SK-MEL-5 (cell line): Measurements from ENCODE around the gene DCAF12L1. TPM values are rescaled to one million over a fixed set of nuclear protein-coding genes. Genes with fewer than 3 reads are reported as not detected.

Experiments used
- DNase-seq: peaks from one replicate; pipeline ENCODE4 v3.0.0-alpha.2; 2016; ENCODE audit warnings: low read depth, low spot score
- in situ Hi-C: cut with HindIII; loops from 2 replicates; pipeline ENCODE4 v1.10.0; 2016; ENCODE audit warnings: low sequenced_read_pairs, high pct_unique_total_duplicates, low pct_unique_long_range_greater_than_20kb
- polyA plus RNA-seq, 2 experiments: library from polyadenylated mRNA; depleted of rRNA; stranded (reverse); fragments of >200 nt; gene quantifications; 2 replicates each; pipeline ENCODE4 v1.2.3, GENCODE V29; 2015
- small RNA-seq, 2 experiments: library from RNA; depleted of rRNA; stranded (forward); fragments of <200 nt; gene quantifications; one replicate each; pipeline ENCODE3, GENCODE V24; 2014
- total RNA-seq: library from RNA; depleted of rRNA; stranded (reverse); fragments of >200 nt; shearing (Covaris generic); gene quantifications from 2 replicates; pipeline ENCODE4 v1.2.3, GENCODE V29; 2014; rRNA removed

DCAF12L1 gene
- not detected in 2 replicates for total RNA-seq
- polyA plus RNA-seq (2015; cell fraction: cytosol; rRNA removed), result not detected in 2 replicates
- polyA plus RNA-seq (2015; cell fraction: nucleus; rRNA removed), result not detected in 2 replicates

GRCh38 chrX:126552313-126553022 lies at the start of gene DCAF12L1:
DCAF12L1 (minus strand) TSS chrX:126552814; CDS start chrX:126552608, 206 bp downstream.
- in situ Hi-C loops, result no loop called here
- DNase-seq, result no peak

GRCh38 chrX:126580877-126581276 lies 28.3 kb upstream of the DCAF12L1 start:
- in situ Hi-C loops, result no loop called here
- DNase-seq, result no peak

DNA sequence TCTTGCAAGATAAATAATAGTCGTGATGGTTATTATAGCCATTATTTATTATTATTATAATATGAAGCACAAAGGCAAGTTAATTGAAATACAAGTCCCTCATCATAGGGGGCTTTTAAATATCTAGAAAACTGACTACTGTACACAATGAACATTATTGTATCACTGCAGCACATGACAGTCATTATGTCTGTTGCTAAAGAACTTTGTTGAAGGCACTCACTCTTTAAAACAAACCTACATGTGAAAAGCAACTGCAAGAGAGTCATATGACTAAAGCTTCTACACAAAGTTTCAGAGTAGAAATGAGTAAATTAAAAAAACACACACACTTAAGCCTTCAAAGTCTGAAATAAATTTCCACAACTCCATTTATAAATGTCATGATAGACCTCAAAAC lies 23.3 kb upstream of the DCAF12L1 start:
- peak; percentile 70 for DNase-seq
- in situ Hi-C loops, result no loop called here

DNA sequence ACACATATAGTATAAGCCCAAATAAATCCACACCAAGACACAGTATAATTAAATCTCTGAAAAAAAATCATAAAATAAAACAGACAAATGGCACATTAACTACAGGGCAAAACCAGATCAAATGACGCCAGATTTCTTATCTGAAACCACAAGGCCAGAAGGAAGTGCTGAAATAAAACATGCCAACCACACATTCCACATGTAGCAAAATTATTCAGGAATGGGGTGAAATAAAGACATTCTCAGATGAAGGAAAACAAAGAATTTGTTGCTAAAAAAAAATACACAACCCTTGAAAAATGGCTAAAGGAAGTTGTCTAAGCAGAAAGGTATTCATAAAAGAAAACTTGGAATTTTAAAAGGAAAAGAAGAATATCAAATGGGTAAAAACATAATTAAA lies 4.5 kb upstream of the DCAF12L1 start:
- in situ Hi-C loops, result no loop called here
- no peak for DNase-seq

GRCh38 chrX:126551725-126552312 lies 795 bp downstream of the DCAF12L1 start:
- in situ Hi-C loops, result no loop called here
- DNase-seq, result no peak

GRCh38 chrX:126551306-126551705 lies 1.3 kb downstream of the DCAF12L1 start:
- no peak for DNase-seq
- in situ Hi-C loops, result no loop called here

GRCh38 chrX:126550816-126551215 lies 1.8 kb downstream of the DCAF12L1 start:
- in situ Hi-C loops, result no loop called here
- DNase-seq, result no peak

DNA sequence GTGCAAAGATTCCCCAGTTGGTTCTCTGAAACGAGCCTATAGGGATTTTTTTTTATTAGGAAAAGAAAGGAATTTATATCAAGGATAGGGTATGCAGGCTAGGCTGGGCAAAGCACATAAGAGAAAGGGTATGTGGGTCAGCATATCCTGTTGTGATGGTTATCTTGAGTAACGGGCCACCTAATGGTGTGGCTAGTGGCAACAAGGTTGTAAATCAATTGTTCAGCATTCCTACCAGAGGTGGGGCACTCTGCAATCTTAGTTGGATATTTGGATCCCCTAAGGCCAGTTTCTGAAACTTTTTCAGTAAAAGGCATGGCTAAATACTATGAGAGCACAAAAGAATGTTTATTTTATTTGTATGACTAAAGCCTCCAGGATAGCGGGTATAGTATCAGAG lies 42.7 kb downstream of the DCAF12L1 start:
- no peak for DNase-seq

More for the DNA sequence above, 42.7 kb downstream of the DCAF12L1 start:
- in situ Hi-C loops, result no loop called here

Small RNA genes lying within 50 kb of the gene (small RNA-seq; reads per million reads assigned to genes)
- gene Z69908.1, result 0 reads per million in 2 experiments
